BE2C (cell line): ENCODE measurements around the gene DCAF5.
A peak's percentile ranks its signal among the peaks of the same experiment; 100 is the strongest.

ENCODE experiments used
- DNase-seq: peaks from one replicate; pipeline ENCODE4 v3.0.0-alpha.2; 2020
- H3K27me3 ChIP-seq: fragments of 250-450 bp; sonication (Bioruptor Pico); 2 replicates; pipeline ENCODE4 v1.5.1; 2020; ENCODE audit warnings: mild to moderate bottlenecking
- H3K36me3 ChIP-seq: fragments of 250-450 bp; sonication (Bioruptor Pico); 2 replicates; pipeline ENCODE4 v1.5.1; 2020; ENCODE audit warnings: mild to moderate bottlenecking
- H3K4me1 ChIP-seq: fragments of 250-450 bp; sonication (Bioruptor Pico); 2 replicates; pipeline ENCODE4 v1.5.1; 2020
- H3K4me3 ChIP-seq: 2 replicates; pipeline ENCODE4 v1.5.1; 2011; ENCODE audit warnings: low read depth, low read length
- H3K9me3 ChIP-seq: fragments of 250-450 bp; sonication (Bioruptor Pico); 2 replicates; pipeline ENCODE4 v1.5.1; 2020
- TF ChIP-seq, protein P1 (sequence below): IDR thresholded peaks from 2 replicates; pipeline ENCODE4 v1.5.1; 2012; ENCODE audit warnings: mild to moderate bottlenecking, low read depth, low read length

DCAF5 gene

DNA sequence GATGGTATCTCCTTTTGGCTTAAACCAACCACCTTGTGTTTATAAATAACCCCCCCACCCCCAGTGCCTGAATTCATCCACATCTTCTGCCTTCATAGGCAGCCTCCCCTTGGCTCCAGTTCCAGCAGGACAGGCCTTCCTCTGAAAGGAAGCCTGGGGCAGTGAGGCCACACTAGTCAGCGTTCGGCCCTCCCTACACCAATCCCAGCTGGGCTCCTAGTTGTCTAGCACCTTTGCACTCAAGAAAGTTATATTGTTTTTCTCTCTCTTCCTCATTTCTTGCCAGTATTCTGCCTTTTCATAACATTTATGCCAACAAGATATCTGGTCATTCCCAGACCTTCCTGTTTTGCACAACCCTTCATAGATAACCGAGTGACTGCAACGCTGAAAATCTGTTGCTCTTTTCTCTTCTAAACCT lies 100.7 kb downstream of the DCAF5 start:
- Histone ChIP-seq H3K4me3 (no peak overlapping the region), H3K4me1 (peaks cover 36% of the 10 kb centered on the region), H3K9me3 (no peaks in the 10 kb centered on the region), H3K27me3 (no peaks in the 10 kb centered on the region), H3K36me3 (peaks cover 27% of the 10 kb centered on the region)
- TF ChIP-seq, protein P1, sequence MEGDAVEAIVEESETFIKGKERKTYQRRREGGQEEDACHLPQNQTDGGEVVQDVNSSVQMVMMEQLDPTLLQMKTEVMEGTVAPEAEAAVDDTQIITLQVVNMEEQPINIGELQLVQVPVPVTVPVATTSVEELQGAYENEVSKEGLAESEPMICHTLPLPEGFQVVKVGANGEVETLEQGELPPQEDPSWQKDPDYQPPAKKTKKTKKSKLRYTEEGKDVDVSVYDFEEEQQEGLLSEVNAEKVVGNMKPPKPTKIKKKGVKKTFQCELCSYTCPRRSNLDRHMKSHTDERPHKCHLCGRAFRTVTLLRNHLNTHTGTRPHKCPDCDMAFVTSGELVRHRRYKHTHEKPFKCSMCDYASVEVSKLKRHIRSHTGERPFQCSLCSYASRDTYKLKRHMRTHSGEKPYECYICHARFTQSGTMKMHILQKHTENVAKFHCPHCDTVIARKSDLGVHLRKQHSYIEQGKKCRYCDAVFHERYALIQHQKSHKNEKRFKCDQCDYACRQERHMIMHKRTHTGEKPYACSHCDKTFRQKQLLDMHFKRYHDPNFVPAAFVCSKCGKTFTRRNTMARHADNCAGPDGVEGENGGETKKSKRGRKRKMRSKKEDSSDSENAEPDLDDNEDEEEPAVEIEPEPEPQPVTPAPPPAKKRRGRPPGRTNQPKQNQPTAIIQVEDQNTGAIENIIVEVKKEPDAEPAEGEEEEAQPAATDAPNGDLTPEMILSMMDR: no peak
- no peak for DNase-seq

DNA sequence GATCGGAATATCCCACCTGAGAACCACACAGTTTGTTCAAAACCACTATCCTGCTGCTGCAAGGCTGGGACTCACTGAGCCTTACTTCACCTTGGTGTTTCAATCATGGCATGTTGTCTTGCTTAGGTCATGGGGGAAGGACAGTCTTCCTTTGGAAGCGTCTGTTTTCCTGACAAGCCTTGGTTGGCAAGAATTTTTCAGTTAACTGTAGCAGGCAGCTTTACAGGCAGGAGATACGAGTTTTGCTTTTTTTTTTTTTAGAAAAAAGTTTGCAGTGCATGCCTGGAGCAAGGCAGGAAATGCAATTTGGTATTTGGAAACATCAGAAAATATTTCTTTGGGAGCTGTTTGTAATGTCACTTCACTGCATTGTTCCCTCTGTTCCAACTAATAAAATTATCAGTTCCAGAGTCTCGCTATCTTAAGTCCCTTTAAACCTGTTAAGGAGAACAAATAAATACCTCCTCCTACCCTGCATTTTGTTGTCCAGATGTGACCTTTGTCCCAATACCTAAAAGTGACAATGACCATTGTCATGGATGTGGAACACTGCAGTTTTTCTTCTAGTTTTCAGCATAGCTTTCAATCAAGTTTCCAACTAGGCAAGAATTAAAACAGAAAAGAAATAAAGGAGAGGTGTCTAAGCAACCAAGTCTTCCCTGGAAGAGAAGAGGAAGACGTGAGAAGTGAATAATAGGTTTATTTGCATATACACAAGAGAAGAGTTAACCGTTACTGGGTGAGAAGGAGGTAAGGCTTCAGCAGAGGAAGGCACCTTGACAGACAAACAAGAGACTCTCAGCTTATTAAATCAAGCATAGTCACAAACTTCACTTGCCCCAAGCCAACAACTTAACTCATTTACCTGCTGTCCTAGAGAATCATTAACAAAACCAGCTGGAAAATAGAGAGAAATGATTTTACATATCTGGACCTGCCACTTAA lies 102.4 kb downstream of the DCAF5 start:
- Histone ChIP-seq H3K36me3 (peaks cover 21% of the 10 kb centered on the region), H3K9me3 (no peaks in the 10 kb centered on the region), H3K4me1 (peaks cover 32% of the 10 kb centered on the region), H3K4me3 (no peak overlapping the region), H3K27me3 (no peaks in the 10 kb centered on the region)
- TF ChIP-seq, protein P1: no peak
- DNase-seq: no peak

DNA sequence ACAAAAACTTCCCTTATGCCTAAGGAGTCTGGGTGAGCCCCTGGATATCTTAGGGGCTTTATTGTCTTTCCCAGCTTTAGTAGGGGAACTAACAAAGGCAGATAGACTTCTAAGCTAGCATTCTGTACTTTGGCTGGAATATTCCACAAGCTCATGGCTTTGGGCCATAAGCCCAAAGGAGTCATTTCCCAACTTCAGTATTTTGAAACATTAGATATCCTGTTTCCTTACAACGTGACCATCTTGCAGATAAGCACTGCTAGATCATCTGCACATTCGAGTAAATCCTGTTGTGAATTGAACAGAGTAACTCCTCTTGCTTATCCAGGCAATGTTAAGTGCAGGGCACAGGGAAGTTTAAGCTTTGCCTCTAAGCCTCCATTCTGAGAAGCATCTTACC lies 103.2 kb downstream of the DCAF5 start:
- no peaks in the 10 kb centered on the region for H3K27me3 ChIP-seq
- no peak overlapping the region for H3K4me3 ChIP-seq
- TF ChIP-seq, protein P1: no peak
- no peak for DNase-seq
- H3K4me1 ChIP-seq: peaks cover 38% of the 10 kb centered on the region
- H3K36me3 ChIP-seq: peaks cover 12% of the 10 kb centered on the region
- H3K9me3 ChIP-seq: no peaks in the 10 kb centered on the region

DNA sequence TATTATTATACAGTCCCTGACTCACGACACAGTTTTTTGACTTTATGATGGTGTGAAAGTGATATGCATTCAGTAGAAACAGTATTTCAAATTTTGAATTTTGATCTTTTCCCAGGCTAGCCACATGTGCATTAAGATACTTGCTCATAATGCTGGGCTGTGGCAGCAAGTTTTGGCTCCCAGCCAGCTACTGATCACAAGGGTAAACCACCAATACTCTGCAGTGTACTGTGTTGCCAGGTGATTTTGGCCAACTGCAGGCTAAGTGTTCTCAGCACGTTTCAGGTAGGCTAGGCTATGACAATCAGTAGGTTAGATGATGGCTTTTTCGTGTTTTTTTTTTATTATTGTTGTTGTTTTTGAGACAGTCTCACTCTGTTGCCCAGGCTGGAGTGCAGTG lies 104.5 kb downstream of the DCAF5 start:
- peak; percentile 59 for DNase-seq
- no peaks in the 10 kb centered on the region for H3K27me3 ChIP-seq
- no peaks in the 10 kb centered on the region for H3K9me3 ChIP-seq
- TF ChIP-seq, protein P1: no peak
- peaks cover 38% of the 10 kb centered on the region for H3K4me1 ChIP-seq
- peaks cover 2% of the 10 kb centered on the region; the same call in 1 of the 2 replicates for H3K36me3 ChIP-seq
- no peak overlapping the region for H3K4me3 ChIP-seq

DNA sequence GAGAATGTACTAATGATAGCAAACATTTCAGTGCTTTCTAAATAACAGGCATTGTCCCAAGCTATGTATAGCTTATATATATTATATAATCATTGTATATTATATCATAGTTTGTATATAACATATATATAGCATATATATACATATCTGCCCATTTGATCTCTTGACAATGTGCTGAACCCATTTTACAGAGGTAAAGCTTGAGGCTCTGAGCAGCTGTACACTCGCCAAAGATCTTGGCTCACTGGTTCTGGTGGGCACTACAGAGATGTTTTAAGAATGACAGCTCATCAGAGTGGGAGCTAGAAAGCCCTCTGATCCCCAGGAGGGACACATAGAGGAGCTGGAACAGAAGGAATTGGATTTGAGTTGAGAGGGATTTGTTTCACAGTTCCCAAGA lies 105.7 kb downstream of the DCAF5 start:
- TF ChIP-seq, protein P1: no peak
- Histone ChIP-seq H3K36me3 (no peaks in the 10 kb centered on the region), H3K9me3 (no peaks in the 10 kb centered on the region), H3K4me1 (peaks cover 43% of the 10 kb centered on the region), H3K27me3 (no peaks in the 10 kb centered on the region), H3K4me3 (no peak overlapping the region)
- no peak for DNase-seq

DNA sequence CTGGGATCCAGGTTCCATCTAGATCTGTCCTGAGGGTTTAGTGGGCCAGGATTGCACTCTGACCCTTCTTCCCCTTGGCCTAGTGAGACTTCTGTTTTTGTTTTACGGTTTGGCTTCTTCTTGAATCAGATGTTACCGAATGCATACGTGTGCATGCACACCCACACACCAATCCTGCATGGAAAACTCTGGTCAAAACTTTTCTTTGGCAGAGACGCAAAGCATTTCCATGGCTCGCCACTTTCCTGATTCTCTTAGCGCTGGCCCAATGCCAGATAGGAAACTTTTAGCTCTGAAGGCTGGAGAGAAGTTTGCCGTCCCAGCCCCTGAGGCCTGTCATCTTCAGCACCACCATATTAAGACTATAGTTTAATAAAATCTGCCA lies 106.5 kb downstream of the DCAF5 start:
- Histone ChIP-seq H3K4me3 (no peak overlapping the region), H3K27me3 (no peaks in the 10 kb centered on the region), H3K4me1 (peaks cover 37% of the 10 kb centered on the region), H3K36me3 (no peaks in the 10 kb centered on the region), H3K9me3 (no peaks in the 10 kb centered on the region)
- TF ChIP-seq, protein P1: no peak
- peak; percentile 48 for DNase-seq
